GM13976 (cell line): Measurements from ENCODE around the gene MS4A10.

ENCODE experiments used
- DNase-seq: peaks from one replicate; pipeline ENCODE4 v3.0.0; 2012; ENCODE audit warnings: low spot score
- CTCF ChIP-seq: IDR thresholded peaks from 2 replicates; pipeline ENCODE4 v1.5.1; 2012; ENCODE audit warnings: borderline replicate concordance, mild to moderate bottlenecking; ENCODE audit not compliant: insufficient read depth; ENCODE audit errors: extremely low read depth, missing control alignments, control extremely low read depth
- in situ Hi-C: fragments of 300-500 bp; cut with MboI; formaldehyde crosslinking; loops from one replicate; pipeline ENCODE4 v1.12.0; 2022; ENCODE audit warnings: low sequenced_read_pairs, mixed read lengths, inconsistent platforms; ENCODE audit not compliant: unreplicated experiment

The MS4A10 gene

GRCh38 chr11:60747359-60747873 lies 37.7 kb upstream of the MS4A10 start:
- no peak for TF ChIP-seq CTCF
- in situ Hi-C loops, result no loop called here
- no peak for DNase-seq

GRCh38 chr11:60748225-60748624 lies 36.9 kb upstream of the MS4A10 start:
- in situ Hi-C loops, result no loop called here
- DNase-seq, result no peak
- TF ChIP-seq CTCF, result no peak

- in situ Hi-C loops, result no loop called here
- no peak for DNase-seq
- TF ChIP-seq CTCF, result no peak
Observed at GRCh38 chr11:60748821-60749220, 36.3 kb upstream of the MS4A10 start.

GRCh38 chr11:60750911-60751310 lies 34.2 kb upstream of the MS4A10 start:
- TF ChIP-seq CTCF, result no peak
- in situ Hi-C loops, result no loop called here
- no peak for DNase-seq

- no peak for TF ChIP-seq CTCF
- in situ Hi-C loops, result no loop called here
- no peak for DNase-seq
Observed at GRCh38 chr11:60753309-60753708, 31.8 kb upstream of the MS4A10 start.

- in situ Hi-C loops, result no loop called here
- no peak for DNase-seq
- no peak for TF ChIP-seq CTCF
Observed at GRCh38 chr11:60754887-60755286, 30.2 kb upstream of the MS4A10 start.
